Measurements from ENCODE around the gene RGS12. TPM values are rescaled to one million over a fixed set of nuclear protein-coding genes. Genes with fewer than 3 reads are reported as not detected.

The RGS12 gene
- total RNA-seq, 1 donor from 2014 or later = 13.4 TPM

GRCh38 chr4:3249711-3250437, 42.9 kb upstream of the RGS12 start:
- H3K4me1 ChIP-seq = no peaks in the 10 kb centered on the region
- intact Hi-C loops (cut with micrococcal nuclease) = no loop called here
- no peak overlapping the region for H3K4me3 ChIP-seq
- peak; percentile 9 for DNase-seq
- H3K27me3 ChIP-seq (ENCODE audit: low read depth) = no peaks in the 10 kb centered on the region
- no peak overlapping the region for H3K27ac ChIP-seq (replicated peaks)
- peaks cover 6% of the 10 kb centered on the region for H3K36me3 ChIP-seq
- no peak for TF ChIP-seq CTCF (IDR thresholded peaks at IDR 0.05; ENCODE audit: borderline replicate concordance)
- no peaks in the 10 kb centered on the region for H3K9me3 ChIP-seq (replicated peaks)

DNA sequence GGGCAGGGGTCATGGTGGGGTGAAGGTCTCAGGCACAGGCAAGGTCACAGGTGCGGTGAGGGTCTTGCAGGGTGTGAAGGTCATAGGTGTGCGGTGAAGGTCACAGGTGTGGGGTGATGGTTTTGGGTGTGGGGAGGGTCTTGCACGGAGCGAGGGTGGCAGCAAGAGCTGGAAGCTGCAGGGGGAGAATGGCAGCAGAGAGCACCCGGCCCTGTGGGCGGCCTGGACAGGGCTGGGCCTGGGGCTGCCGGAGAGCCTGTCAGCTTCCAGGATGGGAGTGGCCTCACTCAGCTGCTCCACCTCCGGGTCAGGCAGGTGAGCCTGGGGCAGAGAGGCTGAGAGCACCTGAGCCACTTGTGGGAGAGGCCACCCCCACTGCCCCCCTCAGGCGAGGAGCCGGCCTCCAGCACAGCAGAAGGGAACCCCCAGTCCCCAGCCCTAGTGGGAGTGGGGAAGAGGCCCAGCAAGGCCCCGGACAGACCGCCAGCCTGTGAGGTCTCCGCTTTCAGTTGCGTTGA, 42.3 kb upstream of the RGS12 start:
- no peaks in the 10 kb centered on the region for H3K4me1 ChIP-seq
- no peak for TF ChIP-seq CTCF (IDR thresholded peaks at IDR 0.05; ENCODE audit: borderline replicate concordance)
- intact Hi-C loops (cut with micrococcal nuclease) = no loop called here
- H3K27me3 ChIP-seq (ENCODE audit: low read depth) = no peaks in the 10 kb centered on the region
- H3K9me3 ChIP-seq (replicated peaks) = no peaks in the 10 kb centered on the region
- H3K4me3 ChIP-seq = no peak overlapping the region
- no peak overlapping the region for H3K27ac ChIP-seq (replicated peaks)
- H3K36me3 ChIP-seq = peaks cover 6% of the 10 kb centered on the region
- no peak for DNase-seq

DNA sequence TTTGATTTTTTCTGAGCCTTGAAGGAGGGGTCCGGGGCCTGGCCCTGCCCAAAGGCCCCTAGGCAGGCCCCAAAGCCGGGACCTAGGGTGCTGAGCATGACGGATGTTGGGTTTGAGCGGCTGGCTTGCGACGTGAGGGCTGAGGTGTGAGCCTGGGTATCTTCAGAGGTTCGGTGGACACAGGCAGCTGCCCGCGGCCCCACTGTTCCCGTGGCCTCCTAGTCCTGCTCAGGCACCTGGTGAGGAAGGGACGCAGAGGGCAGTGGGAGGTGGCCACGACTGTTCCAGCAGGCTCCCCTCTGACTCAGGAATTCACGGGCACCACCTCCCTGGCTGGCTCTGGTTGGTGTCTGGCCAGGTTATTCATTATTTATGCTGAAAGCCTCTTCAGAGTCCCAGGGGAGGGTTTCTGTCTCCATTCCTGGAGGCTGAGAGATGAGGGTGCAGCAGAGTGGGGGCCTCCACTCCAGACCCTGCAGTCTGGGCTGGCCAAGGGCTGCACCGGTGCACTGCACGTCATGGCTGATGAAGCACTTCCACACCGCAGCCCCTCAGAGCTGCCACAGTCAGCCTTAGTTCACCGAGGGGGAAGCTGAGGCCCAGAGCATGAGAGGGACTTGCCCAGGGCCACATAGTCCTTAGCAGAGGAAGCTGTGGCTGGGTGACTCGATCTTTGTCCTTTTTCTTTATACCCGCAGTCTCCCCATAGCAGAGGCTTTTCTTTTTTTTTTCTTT, 41.7 kb upstream of the RGS12 start:
- Histone ChIP-seq H3K4me3 (no peak overlapping the region), H3K27ac (replicated peaks) (no peak overlapping the region), H3K27me3 (ENCODE audit: low read depth) (no peaks in the 10 kb centered on the region), H3K4me1 (no peaks in the 10 kb centered on the region), H3K9me3 (replicated peaks) (no peaks in the 10 kb centered on the region), H3K36me3 (peaks cover 10% of the 10 kb centered on the region)
- intact Hi-C loops (cut with micrococcal nuclease) = no loop called here
- no peak for TF ChIP-seq CTCF (IDR thresholded peaks at IDR 0.05; ENCODE audit: borderline replicate concordance)
- DNase-seq = peak; percentile 7

- peak; percentile 5 for DNase-seq
- no peaks in the 10 kb centered on the region for H3K27me3 ChIP-seq (ENCODE audit: low read depth)
These were observed 40.9 kb upstream of the RGS12 start for GRCh38 chr4:3251691-3252479.

More at GRCh38 chr4:3251691-3252479, 40.9 kb upstream of the RGS12 start:
- Histone ChIP-seq H3K9me3 (replicated peaks) (no peaks in the 10 kb centered on the region), H3K36me3 (peaks cover 10% of the 10 kb centered on the region), H3K27ac (replicated peaks) (no peak overlapping the region), H3K4me3 (no peak overlapping the region), H3K4me1 (no peaks in the 10 kb centered on the region)
- TF ChIP-seq CTCF (IDR thresholded peaks at IDR 0.05; ENCODE audit: borderline replicate concordance) = no peak
- intact Hi-C loops (cut with micrococcal nuclease) = no loop called here

All from left ventricle myocardium inferior (tissue), 1 donor.